Mucosa of stomach (tissue), 1 donor: Measurements from ENCODE around the gene IMMP2L.
"Not testable (repeated sequence)": the region's sequence is repeated elsewhere in the genome, so short reads cannot be mapped to it uniquely, and the experiment has no call there.

Source experiments
- H3K27me3 ChIP-seq: one replicate; pipeline ENCODE4 v1.7.0; 2013; ENCODE audit warnings: mild to moderate bottlenecking, low read length; ENCODE audit not compliant: control insufficient read depth, insufficient read depth
- H3K36me3 ChIP-seq: one replicate; pipeline ENCODE4 v1.7.0; 2013; ENCODE audit warnings: low read length; ENCODE audit not compliant: control insufficient read depth, insufficient read depth
- H3K4me1 ChIP-seq: one replicate; pipeline ENCODE4 v1.7.0; 2013; ENCODE audit warnings: mild to moderate bottlenecking, low read length; ENCODE audit not compliant: control insufficient read depth, insufficient read depth
- H3K4me3 ChIP-seq: one replicate; pipeline ENCODE4 v1.7.0; 2013; ENCODE audit warnings: low read length
- H3K9ac ChIP-seq: one replicate; pipeline ENCODE4 v1.7.0; 2013; ENCODE audit warnings: mild to moderate bottlenecking, low read length, moderate library complexity
- H3K9me3 ChIP-seq: one replicate; pipeline ENCODE4 v1.7.0; 2013; ENCODE audit warnings: mild to moderate bottlenecking, low read length, moderate library complexity; ENCODE audit not compliant: control insufficient read depth
- donor health status: Pancreatic carcinoma.

The IMMP2L gene

DNA sequence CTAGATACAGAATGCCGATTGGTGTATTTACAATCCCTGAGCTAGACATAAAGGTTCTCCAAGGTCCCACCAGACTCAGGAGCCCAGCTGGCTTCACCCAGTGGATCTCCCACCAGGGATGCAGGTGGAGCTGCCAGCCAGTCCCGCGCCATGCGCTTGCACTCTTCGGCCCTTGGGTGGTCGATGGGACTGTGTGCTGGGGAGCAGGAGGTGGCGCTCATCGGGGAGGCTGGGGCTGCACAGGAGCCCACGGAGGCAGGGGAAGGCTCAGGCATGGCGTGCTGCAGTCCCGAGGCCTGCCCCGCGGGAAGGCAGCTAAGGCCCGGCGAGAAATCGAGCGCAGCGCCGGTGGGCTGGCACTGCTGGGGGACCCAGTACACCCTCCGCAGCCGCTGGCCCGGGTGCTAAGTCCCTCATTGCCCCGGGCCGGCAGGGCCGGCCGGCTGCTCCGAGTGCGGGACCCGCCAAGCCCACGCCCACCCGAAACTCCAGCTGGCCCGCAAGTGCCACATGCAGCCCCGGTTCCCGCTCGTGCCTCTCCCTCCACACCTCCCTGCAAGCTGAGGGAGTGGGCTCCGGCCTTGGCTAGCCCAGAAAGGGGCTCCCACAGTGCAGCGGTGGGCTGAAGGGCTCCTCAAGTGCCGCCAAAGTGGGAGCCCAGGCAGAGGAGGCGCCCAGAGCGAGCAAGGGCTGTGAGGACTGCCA is 19.6 kb upstream of the IMMP2L start:
- H3K4me1 ChIP-seq, H3K9ac ChIP-seq, H3K36me3 ChIP-seq, H3K4me3 ChIP-seq, H3K27me3 ChIP-seq, H3K9me3 ChIP-seq: not testable (repeated sequence)

DNA sequence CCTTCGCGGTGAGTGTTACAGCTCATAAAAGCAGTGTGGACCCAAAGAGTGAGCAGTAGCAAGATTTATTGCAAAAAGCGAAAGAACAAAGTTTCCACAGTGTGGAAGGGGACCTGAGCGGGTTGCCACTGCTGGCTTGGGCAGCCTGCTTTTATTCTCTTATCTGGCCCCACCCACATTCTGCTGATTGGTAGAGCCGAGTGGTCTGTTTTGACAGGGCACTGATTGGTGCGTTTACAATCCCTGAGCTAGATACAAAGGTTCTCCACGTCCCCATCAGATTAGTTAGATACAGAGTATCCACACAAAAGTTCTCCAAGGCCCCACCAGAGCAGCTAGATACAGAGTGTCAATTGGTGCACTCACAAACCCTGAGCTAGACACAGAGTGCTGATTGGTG is 18.9 kb upstream of the IMMP2L start:
- not testable (repeated sequence) for H3K4me1 ChIP-seq, H3K9ac ChIP-seq, H3K9me3 ChIP-seq, H3K27me3 ChIP-seq, H3K36me3 ChIP-seq, H3K4me3 ChIP-seq

DNA sequence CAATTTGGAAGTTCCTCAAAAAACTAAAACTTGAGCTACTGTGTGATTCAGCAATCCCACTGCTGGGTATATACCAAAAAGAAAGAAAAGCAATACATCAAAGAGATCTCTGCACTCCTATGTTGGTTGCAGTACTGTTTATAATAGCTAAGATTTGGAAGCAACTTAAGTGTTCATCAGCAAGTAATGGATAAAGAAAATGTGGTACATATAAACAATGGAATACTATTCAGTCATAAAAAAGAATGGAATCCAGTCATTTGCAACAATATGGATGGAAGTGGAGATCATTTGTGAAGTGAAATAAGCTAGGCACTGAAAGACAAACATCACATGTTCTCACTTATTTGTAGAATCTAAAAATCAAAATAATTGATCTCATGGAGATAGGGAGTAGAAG is 16.5 kb upstream of the IMMP2L start:
- Histone ChIP-seq H3K4me3 (no peak overlapping the region), H3K4me1 (no peaks in the 10 kb centered on the region), H3K36me3 (no peaks in the 10 kb centered on the region), H3K9ac (no peak overlapping the region), H3K9me3 (no peaks in the 10 kb centered on the region), H3K27me3 (no peaks in the 10 kb centered on the region)

DNA sequence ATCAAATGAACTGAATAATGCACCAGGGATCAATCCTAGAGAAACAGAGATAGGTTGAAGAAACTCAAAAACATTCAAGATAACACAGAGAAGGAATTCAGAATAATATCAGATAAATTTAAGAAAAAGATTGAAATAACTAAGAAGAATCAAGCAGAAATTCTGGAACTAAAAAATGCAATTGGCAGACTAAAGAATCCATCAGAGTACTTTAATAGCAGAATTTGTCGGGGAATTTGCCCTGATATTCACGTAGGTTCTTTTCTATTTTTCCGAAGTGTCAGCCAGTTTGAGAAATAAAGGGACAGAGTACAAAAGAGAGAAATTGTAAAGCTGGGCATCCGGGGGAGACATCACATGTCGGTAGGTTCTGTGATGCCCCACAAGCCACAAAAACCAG is 9.4 kb upstream of the IMMP2L start:
- no peaks in the 10 kb centered on the region for H3K27me3 ChIP-seq
- H3K4me3 ChIP-seq = no peak overlapping the region
- H3K9me3 ChIP-seq = no peaks in the 10 kb centered on the region
- no peaks in the 10 kb centered on the region for H3K36me3 ChIP-seq
- H3K4me1 ChIP-seq = no peaks in the 10 kb centered on the region
- H3K9ac ChIP-seq = no peak overlapping the region

DNA sequence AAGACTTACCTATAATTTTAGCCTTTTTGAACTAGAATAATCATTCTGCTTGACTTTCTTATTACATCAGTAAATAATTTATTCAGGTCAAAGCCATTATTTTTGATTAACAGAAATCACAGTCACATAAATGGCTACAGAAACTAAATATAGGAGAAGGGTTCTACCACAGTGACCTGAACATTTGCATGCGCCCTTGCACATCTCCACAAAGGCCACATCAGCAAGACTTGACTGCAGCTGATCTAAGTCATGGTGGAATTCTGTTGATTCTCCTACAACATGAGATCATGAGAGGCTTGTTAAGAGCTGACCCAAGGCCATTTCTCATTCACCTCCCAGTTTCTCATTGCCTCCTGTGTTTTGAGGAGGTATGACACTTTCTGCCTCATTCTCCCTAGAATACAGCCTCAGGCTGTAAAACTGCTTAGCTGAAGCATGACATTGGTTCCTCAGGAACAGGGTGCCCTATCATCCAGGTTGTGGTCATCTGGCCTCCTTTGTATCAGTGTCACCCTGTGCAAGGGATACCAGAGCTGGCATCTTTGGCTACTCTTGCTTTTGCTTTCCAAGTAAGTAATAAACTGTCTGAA is 6.7 kb upstream of the IMMP2L start:
- Histone ChIP-seq H3K36me3 (no peaks in the 10 kb centered on the region), H3K4me3 (no peak overlapping the region), H3K9ac (no peak overlapping the region), H3K27me3 (no peaks in the 10 kb centered on the region), H3K4me1 (no peaks in the 10 kb centered on the region), H3K9me3 (no peaks in the 10 kb centered on the region)

DNA sequence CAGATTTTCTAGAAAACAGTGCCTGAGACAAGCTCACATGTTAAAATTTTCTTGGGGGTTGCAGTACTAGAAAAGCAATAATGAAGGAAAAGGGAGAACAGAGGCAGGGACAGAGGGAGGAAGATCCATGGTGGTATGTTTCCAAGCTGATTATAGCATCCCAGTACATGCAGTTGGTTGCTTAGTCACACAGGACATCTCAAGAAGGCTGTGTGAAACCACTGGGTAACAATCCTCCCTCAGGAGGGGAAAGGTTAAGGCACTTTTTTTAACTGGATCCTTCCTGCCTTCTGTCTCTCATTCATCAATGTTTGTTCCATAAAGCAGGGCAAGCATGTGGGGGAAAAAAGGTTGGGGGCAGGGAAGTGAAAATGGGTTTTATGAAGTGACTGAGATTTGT is 6.1 kb upstream of the IMMP2L start:
- no peak overlapping the region for H3K9ac ChIP-seq
- no peaks in the 10 kb centered on the region for H3K9me3 ChIP-seq
- H3K4me3 ChIP-seq = no peak overlapping the region
- no peaks in the 10 kb centered on the region for H3K4me1 ChIP-seq
- H3K27me3 ChIP-seq = no peaks in the 10 kb centered on the region
- H3K36me3 ChIP-seq = no peaks in the 10 kb centered on the region

DNA sequence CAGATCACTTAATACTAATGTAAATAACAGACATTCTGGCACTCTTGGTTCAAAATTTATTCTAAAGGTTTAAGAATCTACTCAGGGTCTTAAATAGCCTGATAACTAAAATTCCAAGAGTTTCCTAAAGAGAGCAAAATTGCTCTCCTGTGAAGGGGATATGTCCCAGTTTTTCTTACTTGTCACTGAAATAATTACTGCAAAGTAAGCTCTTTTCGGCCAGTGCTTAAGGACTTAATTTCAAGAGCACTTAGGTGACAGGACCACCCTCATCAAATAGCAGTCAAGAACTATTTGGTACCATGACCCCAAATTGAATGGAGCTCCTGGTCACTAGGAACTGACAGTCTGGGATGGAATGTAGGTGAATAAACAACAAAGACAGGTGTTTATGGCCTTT is 1.8 kb upstream of the IMMP2L start:
- no peaks in the 10 kb centered on the region for H3K36me3 ChIP-seq
- H3K4me3 ChIP-seq = no peak overlapping the region
- no peaks in the 10 kb centered on the region for H3K27me3 ChIP-seq
- H3K4me1 ChIP-seq = peaks cover 15% of the 10 kb centered on the region
- H3K9me3 ChIP-seq = no peaks in the 10 kb centered on the region
- H3K9ac ChIP-seq = no peak overlapping the region

DNA sequence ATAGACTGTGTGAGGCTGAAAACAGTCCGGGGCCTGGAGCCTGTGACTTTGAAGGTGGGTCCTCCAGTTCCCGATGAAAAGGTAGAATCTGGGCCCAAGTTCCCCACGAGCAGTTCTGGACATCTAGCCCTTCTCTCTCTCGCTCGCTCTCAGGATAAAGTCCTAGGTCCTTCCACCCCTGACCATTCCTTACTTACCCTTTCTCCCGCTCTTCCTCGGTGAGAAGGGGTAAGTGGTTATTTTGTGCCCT is 713 bp downstream of the IMMP2L start:
- no peaks in the 10 kb centered on the region for H3K9me3 ChIP-seq
- H3K9ac ChIP-seq = peak overlapping the region; percentile 83
- H3K36me3 ChIP-seq = no peaks in the 10 kb centered on the region
- H3K4me3 ChIP-seq = peak overlapping the region; percentile 82
- no peaks in the 10 kb centered on the region for H3K27me3 ChIP-seq
- H3K4me1 ChIP-seq = peaks cover 15% of the 10 kb centered on the region

DNA sequence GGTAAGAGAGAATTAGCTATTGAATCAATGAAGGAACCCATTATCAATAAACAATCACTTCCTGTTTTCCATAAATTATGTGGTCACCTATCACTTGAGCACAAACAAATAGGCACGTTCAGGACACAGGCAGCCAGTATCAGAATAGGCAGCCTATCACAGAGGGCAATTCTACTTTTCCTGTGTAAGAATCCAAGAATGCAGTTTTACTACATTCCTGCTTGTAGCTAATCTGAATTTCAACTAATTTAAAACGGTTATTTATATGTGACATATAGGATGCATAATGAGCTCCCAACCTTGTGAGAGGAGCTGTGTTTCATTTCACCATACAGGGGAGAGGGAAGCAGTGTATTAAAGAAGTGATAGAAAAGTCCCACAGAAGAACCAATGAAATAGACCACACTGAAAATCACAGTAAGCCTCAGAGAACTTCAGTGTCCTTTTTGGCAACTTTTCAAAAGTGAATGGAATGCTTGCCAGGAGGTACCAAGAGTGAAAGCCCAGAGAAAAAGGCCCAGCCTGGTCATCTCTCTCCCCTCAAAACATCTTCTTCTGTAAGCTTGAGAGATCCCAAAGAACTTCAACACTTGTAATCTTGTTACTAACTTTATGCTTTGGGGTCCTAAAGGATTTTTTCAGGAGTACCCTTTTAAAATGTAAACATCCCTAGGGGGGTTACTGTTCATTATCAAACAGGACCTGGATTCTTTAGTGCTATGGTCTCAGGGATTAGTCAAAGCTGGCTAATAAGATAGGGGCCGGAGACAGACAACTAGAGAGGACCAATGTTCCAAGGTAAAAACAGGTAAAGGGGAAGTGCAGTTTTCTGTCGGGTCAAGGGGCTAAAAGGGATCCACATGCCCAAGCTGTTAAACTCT is 1.3 kb downstream of the IMMP2L start:
- no peaks in the 10 kb centered on the region for H3K9me3 ChIP-seq
- no peaks in the 10 kb centered on the region for H3K27me3 ChIP-seq
- H3K36me3 ChIP-seq = no peaks in the 10 kb centered on the region
- H3K4me1 ChIP-seq = peaks cover 15% of the 10 kb centered on the region
- H3K4me3 ChIP-seq = peak overlapping the region; percentile 82
- H3K9ac ChIP-seq = peak overlapping the region; percentile 83

DNA sequence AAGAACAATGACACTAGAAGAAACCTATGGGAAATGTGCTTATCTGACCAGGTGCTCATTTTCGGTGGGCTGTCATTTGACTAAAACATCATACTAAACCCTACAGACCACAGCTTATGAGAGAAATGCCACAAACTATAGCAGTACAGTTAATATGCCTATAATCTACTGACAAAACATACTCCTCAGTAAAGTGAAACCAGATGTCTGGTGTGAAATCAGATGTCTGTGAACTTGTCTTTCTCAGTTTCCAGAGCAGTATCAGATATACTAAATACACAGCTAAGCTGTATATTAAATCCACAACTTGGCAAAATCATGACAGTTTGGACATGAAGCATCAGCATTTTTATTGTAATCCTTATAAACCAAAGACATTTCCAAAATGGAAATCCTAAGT is 3.3 kb downstream of the IMMP2L start:
- Histone ChIP-seq H3K27me3 (no peaks in the 10 kb centered on the region), H3K9ac (no peak overlapping the region), H3K4me3 (no peak overlapping the region), H3K36me3 (no peaks in the 10 kb centered on the region), H3K4me1 (peaks cover 15% of the 10 kb centered on the region), H3K9me3 (no peaks in the 10 kb centered on the region)

DNA sequence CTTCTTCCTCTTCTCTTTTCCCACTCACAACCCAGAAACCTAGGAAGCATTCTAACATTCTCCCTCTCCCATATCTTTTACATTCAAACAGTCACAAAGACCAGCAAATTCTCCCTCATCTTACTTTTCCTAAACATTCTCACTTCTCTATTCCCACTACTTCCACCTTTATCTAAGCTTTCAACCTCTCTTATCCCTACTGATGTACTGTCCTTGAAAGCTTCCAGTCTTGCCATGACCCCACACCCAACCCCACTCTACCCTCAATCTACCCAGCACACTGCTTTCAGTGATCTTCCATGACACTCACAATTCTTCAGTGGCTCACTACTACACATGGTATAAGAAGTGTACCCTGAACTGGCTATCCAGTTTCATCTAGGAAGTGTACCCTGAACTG is 5.3 kb downstream of the IMMP2L start:
- H3K4me1 ChIP-seq = peaks cover 17% of the 10 kb centered on the region
- no peak overlapping the region for H3K4me3 ChIP-seq
- no peaks in the 10 kb centered on the region for H3K9me3 ChIP-seq
- no peaks in the 10 kb centered on the region for H3K36me3 ChIP-seq
- no peaks in the 10 kb centered on the region for H3K27me3 ChIP-seq
- no peak overlapping the region for H3K9ac ChIP-seq

DNA sequence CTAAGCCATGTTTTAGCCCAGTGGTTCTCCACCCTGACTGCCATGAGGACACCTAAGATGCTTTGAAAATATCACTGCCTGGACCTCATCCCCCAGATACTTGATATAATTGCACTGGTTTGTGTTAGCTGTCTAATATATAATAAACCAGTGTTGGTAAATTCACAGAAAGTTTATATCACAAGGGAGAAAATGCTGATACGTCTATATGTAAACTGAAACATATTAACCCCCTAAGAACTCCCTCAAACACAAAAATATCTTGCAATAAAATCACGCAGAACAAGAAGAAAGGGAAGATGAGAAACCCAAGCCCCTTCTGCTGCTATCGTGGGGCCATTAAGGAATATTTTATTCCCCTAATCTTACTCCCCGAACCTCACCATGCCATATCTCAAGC is 8.2 kb downstream of the IMMP2L start:
- no peak overlapping the region for H3K4me3 ChIP-seq
- H3K9ac ChIP-seq = no peak overlapping the region
- H3K27me3 ChIP-seq = no peaks in the 10 kb centered on the region
- peaks cover 9% of the 10 kb centered on the region for H3K4me1 ChIP-seq
- H3K9me3 ChIP-seq = no peaks in the 10 kb centered on the region
- H3K36me3 ChIP-seq = no peaks in the 10 kb centered on the region
